Liver (tissue), 9 donors: ENCODE data around the gene CHN1. TPM values are rescaled to one million over a fixed set of nuclear protein-coding genes. Genes with fewer than 3 reads are reported as not detected.

Experiments used
- DNase-seq: peaks from one replicate; pipeline ENCODE4 v3.0.0-alpha.2; 2017; ENCODE audit warnings: low spot score
- H3K27ac ChIP-seq, 2 donors: one replicate each; pipeline ENCODE4 v1.7.0; 2013; ENCODE audit warnings: inconsistent platforms in 2 of 2, low read length in 2 of 2, control low read depth in 1 of 2, low read depth in 1 of 2, mild to moderate bottlenecking in 1 of 2
- H3K27me3 ChIP-seq, 4 donors: one replicate each; pipeline versions ENCODE4 v1.6.1 to v1.7.0; 2013; ENCODE audit warnings: low read length in 3 of 4, inconsistent platforms in 1 of 4, mild to moderate bottlenecking in 1 of 4, moderate library complexity in 1 of 4; ENCODE audit not compliant: control insufficient read depth in 4 of 4, insufficient read depth in 4 of 4
- H3K36me3 ChIP-seq, 4 donors: one replicate each; pipeline versions ENCODE4 v1.6.1 to v1.7.0; 2013; ENCODE audit warnings: low read length in 3 of 4, mild to moderate bottlenecking in 3 of 4, low read depth in 1 of 4, moderate library complexity in 1 of 4; ENCODE audit not compliant: control insufficient read depth in 4 of 4, insufficient read depth in 3 of 4
- H3K4me1 ChIP-seq, 4 donors: one replicate each; pipeline versions ENCODE4 v1.6.1 to v1.7.0; 2013; ENCODE audit warnings: low read length in 3 of 4, mild to moderate bottlenecking in 3 of 4, moderate library complexity in 1 of 4; ENCODE audit not compliant: control insufficient read depth in 4 of 4, insufficient read depth in 4 of 4
- H3K4me3 ChIP-seq, 3 donors: one replicate each; pipeline versions ENCODE4 v1.6.1 to v1.7.0; 2013; ENCODE audit warnings: low read length in 3 of 3, control low read depth in 1 of 3, low read depth in 1 of 3, mild to moderate bottlenecking in 1 of 3
- H3K9ac ChIP-seq, 2 donors: one replicate each; pipeline ENCODE4 v1.7.0; 2013; ENCODE audit warnings: low read length in 2 of 2, mild to moderate bottlenecking in 2 of 2, moderate library complexity in 2 of 2, control low read depth in 1 of 2, low read depth in 1 of 2
- H3K9me3 ChIP-seq, 4 donors: one replicate each; pipeline versions ENCODE4 v1.6.1 to v1.7.0; 2013; ENCODE audit warnings: low read length in 3 of 4; ENCODE audit not compliant: control insufficient read depth in 4 of 4
- CTCF ChIP-seq: fragments of 150-350 bp; IDR thresholded peaks from 2 replicates; pipeline ENCODE4 v1.5.1; 2017; ENCODE audit warnings: improper control_type of control experiment, low read depth, low read length; ENCODE audit not compliant: missing input control
- EGR1 ChIP-seq, 2 donors: IDR thresholded peaks; 2 replicates each; pipeline ENCODE4 v1.6.1; 2016 to 2018; ENCODE audit warnings: antibody characterized with exemption in 2 of 2, low read depth in 2 of 2
- FOXA1 ChIP-seq: IDR thresholded peaks from 2 replicates; pipeline ENCODE4 v1.6.1; 2016; ENCODE audit warnings: antibody characterized with exemption
- FOXA2 ChIP-seq: IDR thresholded peaks from 2 replicates; pipeline ENCODE4 v1.6.1; 2016; ENCODE audit warnings: antibody characterized with exemption
- GABPA ChIP-seq, 2 donors: IDR thresholded peaks in 1 of 2; conservative IDR thresholded peaks in 1 of 2; 2 replicates each; pipeline ENCODE4 v1.6.1; 2016; ENCODE audit warnings: antibody characterized with exemption in 2 of 2, mild to moderate bottlenecking in 1 of 2, moderate library complexity in 1 of 2
- HNF4A ChIP-seq, 2 donors: conservative IDR thresholded peaks; 2 replicates each; pipeline ENCODE4 v1.6.1; 2016; ENCODE audit warnings: antibody characterized with exemption in 2 of 2, mild to moderate bottlenecking in 2 of 2
- HNF4G ChIP-seq: IDR thresholded peaks from 2 replicates; pipeline ENCODE4 v1.6.1; 2016; ENCODE audit warnings: antibody characterized with exemption
- JUND ChIP-seq, 2 donors: IDR thresholded peaks; 2 replicates each; pipeline ENCODE4 v1.6.1; 2016; ENCODE audit warnings: antibody characterized with exemption in 2 of 2
- MAX ChIP-seq: IDR thresholded peaks from 2 replicates; pipeline ENCODE4 v1.6.1; 2016; ENCODE audit warnings: antibody characterized with exemption
- NR2F2 ChIP-seq: IDR thresholded peaks from 2 replicates; pipeline ENCODE4 v1.6.1; 2016; ENCODE audit warnings: antibody characterized with exemption
- RAD21 ChIP-seq, 2 donors: IDR thresholded peaks; 2 replicates each; pipeline ENCODE4 v1.6.1; 2016; ENCODE audit warnings: antibody characterized with exemption in 2 of 2, mild to moderate bottlenecking in 2 of 2
- REST ChIP-seq: IDR thresholded peaks from 2 replicates; pipeline ENCODE4 v1.6.1; 2016; ENCODE audit warnings: antibody characterized with exemption, mild to moderate bottlenecking
- RXRA ChIP-seq, 2 donors: IDR thresholded peaks; 2 replicates each; pipeline ENCODE4 v1.6.1; 2017 to 2018; ENCODE audit warnings: antibody characterized with exemption in 2 of 2, mild to moderate bottlenecking in 1 of 2
- SP1 ChIP-seq: IDR thresholded peaks from 2 replicates; pipeline ENCODE4 v1.6.1; 2018; ENCODE audit warnings: antibody characterized with exemption, mild to moderate bottlenecking
- TAF1 ChIP-seq: conservative IDR thresholded peaks from 2 replicates; pipeline ENCODE4 v1.6.1; 2016; ENCODE audit warnings: antibody characterized with exemption, mild to moderate bottlenecking
- YY1 ChIP-seq: IDR thresholded peaks from 2 replicates; pipeline ENCODE4 v1.6.1; 2016; ENCODE audit warnings: antibody characterized with exemption, mild to moderate bottlenecking
- WGBS: extraction: QIAGEN DNeasy Blood & Tissue Kit; methylation state at CpG from one replicate; pipeline ENCODE4 v1.1.7; 2013; 5-methylcytosine and 5-hydroxymethylcytosine counted together
- polyA plus RNA-seq, 2 donors: library from polyadenylated mRNA; stranded (reverse) in 1 of 2; unstranded in 1 of 2; fragments of 200-250 nt in 1 of 2; fragments of >200 nt in 1 of 2; fragmentation: Nextera tagmentation in 1 of 2; extraction: Ambion mirVana in 1 of 2; gene quantifications; one replicate each; pipeline versions ENCODE4 v1.2.1 to v1.2.3, GENCODE V29; 2013 to 2015
- total RNA-seq, 2 donors: library from RNA; depleted of rRNA; stranded (reverse); fragments of >200 nt; gene quantifications; one replicate each; pipeline ENCODE4 v1.2.3, GENCODE V29; 2014
- TF ChIP-seq, protein P1 (sequence below): IDR thresholded peaks from 2 replicates; pipeline ENCODE4 v1.6.1; 2016; ENCODE audit warnings: antibody characterized with exemption
- donor health status: healthy.
- donor health status: healthy.
- donor health status: healthy.
- donor health status: healthy.
- donor health status: healthy.

The CHN1 gene
- total and polyA plus RNA-seq, 4 donors = 0.66 to 1.6 (median 1.1) TPM

GRCh38 chr2:174791020-174791419, 214.2 kb downstream of the CHN1 start:
- Histone ChIP-seq H3K9me3 (no peaks in the 10 kb centered on the region), H3K27ac (no peak overlapping the region), H3K4me3 (no peak overlapping the region), H3K9ac (no peak overlapping the region), H3K27me3 (peaks cover 0 to 2% (median 0%) of the 10 kb centered on the region in 4 donors), H3K36me3 (no peaks in the 10 kb centered on the region), H3K4me1 (no peaks in the 10 kb centered on the region)
- WGBS = 78% methylated on average over 8 of the region's 8 CpGs
- DNase-seq = no peak
- TF ChIP-seq CTCF (no peak), FOXA1 (no peak), RXRA (IDR thresholded peaks at IDR 0.05) (no peak), TAF1 (no peak), RAD21 (IDR thresholded peaks at IDR 0.05) (no peak), MAX (no peak), HNF4A (conservative IDR thresholded peaks at IDR 0.05) (no peak), HNF4G (no peak), YY1 (no peak)

- Histone ChIP-seq H3K27ac (no peak overlapping the region), H3K36me3 (no peaks in the 10 kb centered on the region), H3K27me3 (peaks cover 0 to 2% (median 0%) of the 10 kb centered on the region in 4 donors), H3K9ac (no peak overlapping the region), H3K4me3 (no peak overlapping the region), H3K4me1 (no peaks in the 10 kb centered on the region), H3K9me3 (no peaks in the 10 kb centered on the region)
- DNase-seq = no peak
- no peak for TF ChIP-seq REST
- no peak for TF ChIP-seq NR2F2
- TF ChIP-seq EGR1 (IDR thresholded peaks at IDR 0.05; ENCODE audit: low read depth in 2 of 2) = no peak
- TF ChIP-seq MAX = no peak
- TF ChIP-seq TAF1 = no peak
- TF ChIP-seq HNF4G = no peak
- no peak for TF ChIP-seq JUND (IDR thresholded peaks at IDR 0.05)
- no peak for TF ChIP-seq GABPA (IDR thresholded peaks at IDR 0.05 in 1 of 2, conservative IDR thresholded peaks at IDR 0.05 in 1 of 2)
- TF ChIP-seq, protein P1, sequence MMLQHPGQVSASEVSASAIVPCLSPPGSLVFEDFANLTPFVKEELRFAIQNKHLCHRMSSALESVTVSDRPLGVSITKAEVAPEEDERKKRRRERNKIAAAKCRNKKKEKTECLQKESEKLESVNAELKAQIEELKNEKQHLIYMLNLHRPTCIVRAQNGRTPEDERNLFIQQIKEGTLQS = no peak
- no peak for TF ChIP-seq RAD21 (IDR thresholded peaks at IDR 0.05)
- TF ChIP-seq FOXA2 = no peak
- no peak for TF ChIP-seq RXRA (IDR thresholded peaks at IDR 0.05)
- no peak for TF ChIP-seq CTCF
- no peak for TF ChIP-seq HNF4A (conservative IDR thresholded peaks at IDR 0.05)
- no peak for TF ChIP-seq YY1
- no peak for TF ChIP-seq SP1
- 85% methylated on average over 16 of the region's 16 CpGs for WGBS
Measured at GRCh38 chr2:174789001-174789400, 216.2 kb downstream of the CHN1 start.
